CD4-positive, alpha-beta T cell treated with Interleukin-15 for 4 hours (primary cell): ENCODE results near the gene GSX2.
"Not testable (repeated sequence)": the region's sequence is repeated elsewhere in the genome, so short reads cannot be mapped to it uniquely, and the experiment has no call there.

Experiments used
- DNase-seq: peaks from one replicate; pipeline ENCODE4 v3.0.0-alpha.2; 2020; ENCODE audit warnings: low spot score

The GSX2 gene

GRCh38 chr4:54099748-54100574 lies at the start of gene GSX2:
TSS of gene GSX2 (plus strand) at chr4:54100163. CDS start at chr4:54100345, 182 bp downstream.
- DNase-seq: no peak

GRCh38 chr4:54050214-54050904 lies 49.6 kb upstream of the GSX2 start:
- no peak for DNase-seq

GRCh38 chr4:54053322-54053721 lies 46.6 kb upstream of the GSX2 start:
- DNase-seq: not testable (repeated sequence)

- DNase-seq: no peak
These were observed 45.5 kb upstream of the GSX2 start for GRCh38 chr4:54054501-54054900.

- DNase-seq: no peak
These were observed 44.5 kb upstream of the GSX2 start for GRCh38 chr4:54055494-54055893.

GRCh38 chr4:54056360-54056759 lies 43.6 kb upstream of the GSX2 start:
- DNase-seq: no peak

- DNase-seq: peak; percentile 18
These were observed 41.8 kb upstream of the GSX2 start for GRCh38 chr4:54058171-54058570.

GRCh38 chr4:54060116-54060515 lies 39.8 kb upstream of the GSX2 start:
- DNase-seq: no peak

- no peak for DNase-seq
These were observed 38.9 kb upstream of the GSX2 start for GRCh38 chr4:54061067-54061466.

- DNase-seq: no peak
These were observed 38.1 kb upstream of the GSX2 start for GRCh38 chr4:54061873-54062272.

GRCh38 chr4:54062392-54062791 lies 37.6 kb upstream of the GSX2 start:
- no peak for DNase-seq

- peak; percentile 13 for DNase-seq
These were observed 36.7 kb upstream of the GSX2 start for GRCh38 chr4:54063229-54063628.

- DNase-seq: peak; percentile 25
These were observed 36.1 kb upstream of the GSX2 start for GRCh38 chr4:54063737-54064316.

- peak; percentile 97 for DNase-seq
These were observed 35.4 kb upstream of the GSX2 start, which contains the start of gene CHIC2 for GRCh38 chr4:54064317-54065111. TSS of gene CHIC2 (minus strand) at chr4:54064605. CDS start at chr4:54064300, 305 bp downstream.

GRCh38 chr4:54065282-54066087 lies 34.5 kb upstream of the GSX2 start:
- DNase-seq: no peak

- DNase-seq: no peak
These were observed 33.9 kb upstream of the GSX2 start for GRCh38 chr4:54066088-54066415.

GRCh38 chr4:54066718-54067129 lies 33.2 kb upstream of the GSX2 start:
- DNase-seq: no peak

GRCh38 chr4:54067166-54067565 lies 32.8 kb upstream of the GSX2 start:
- no peak for DNase-seq

- no peak for DNase-seq
These were observed 26.6 kb upstream of the GSX2 start for GRCh38 chr4:54073271-54073880.

- DNase-seq: no peak
These were observed 25.6 kb upstream of the GSX2 start for GRCh38 chr4:54074381-54074780.

- no peak for DNase-seq
These were observed 23.3 kb upstream of the GSX2 start for GRCh38 chr4:54076673-54077072.
